H9 (cell line): Measurements from ENCODE around the gene HSP90AA1. TPM values are rescaled to one million over a fixed set of nuclear protein-coding genes. Genes with fewer than 3 reads are reported as not detected.

Experiments
- DNase-seq: peaks from one replicate; pipeline ENCODE4 v3.0.0-alpha.2; 2017
- H2AFZ ChIP-seq: one replicate; pipeline ENCODE4 v1.6.1; 2013; ENCODE audit warnings: mild to moderate bottlenecking, low read length, control low read depth, moderate library complexity
- H2AK5ac ChIP-seq: 2 replicates; pipeline ENCODE4 v1.6.1; 2013; ENCODE audit warnings: low read length, control low read depth, mixed read lengths; ENCODE audit not compliant: insufficient read length
- H2BK120ac ChIP-seq: one replicate; pipeline ENCODE4 v1.6.1; 2013; ENCODE audit warnings: low read depth, mild to moderate bottlenecking, low read length, control low read depth, inconsistent platforms; ENCODE audit not compliant: poor library complexity, severe bottlenecking
- H2BK12ac ChIP-seq: 2 replicates; pipeline ENCODE4 v1.6.1; 2013; ENCODE audit warnings: low read length, control low read depth, mixed read lengths, low read depth; ENCODE audit not compliant: insufficient read length
- H2BK15ac ChIP-seq: 2 replicates; pipeline ENCODE4 v1.6.1; 2013; ENCODE audit warnings: low read depth, low read length, control low read depth
- H2BK20ac ChIP-seq: one replicate; pipeline ENCODE4 v1.6.1; 2013; ENCODE audit warnings: low read depth, mild to moderate bottlenecking, low read length, control low read depth, inconsistent platforms; ENCODE audit not compliant: poor library complexity, severe bottlenecking
- H2BK5ac ChIP-seq: 2 replicates; pipeline ENCODE4 v1.6.1; 2013; ENCODE audit warnings: low read length, control low read depth, mixed read lengths; ENCODE audit not compliant: insufficient read length
- H3K14ac ChIP-seq: 2 replicates; pipeline ENCODE4 v1.6.1; 2013; ENCODE audit warnings: low read length, control low read depth; ENCODE audit not compliant: insufficient read depth
- H3K18ac ChIP-seq: 2 replicates; pipeline ENCODE4 v1.6.1; 2013; ENCODE audit warnings: low read depth, mild to moderate bottlenecking, mixed read lengths, low read length, control low read depth; ENCODE audit not compliant: insufficient read length
- H3K23ac ChIP-seq: 2 replicates; pipeline ENCODE4 v1.6.1; 2013; ENCODE audit warnings: low read length, control low read depth, mixed read lengths, low read depth; ENCODE audit not compliant: insufficient read length
- H3K23me2 ChIP-seq: 2 replicates; pipeline ENCODE4 v1.6.1; 2013; ENCODE audit warnings: low read depth, mild to moderate bottlenecking, mixed read lengths, low read length, control low read depth; ENCODE audit not compliant: insufficient read length, poor library complexity, severe bottlenecking
- H3K27ac ChIP-seq: 2 replicates; pipeline ENCODE4 v1.5.1; 2013; ENCODE audit warnings: low read length, control low read depth, mixed read lengths, low read depth; ENCODE audit not compliant: insufficient read length
- H3K27me3 ChIP-seq: 2 replicates; pipeline ENCODE4 v1.6.1; 2013; ENCODE audit warnings: low read length, control low read depth, inconsistent platforms; ENCODE audit not compliant: insufficient read depth
- H3K4ac ChIP-seq: 2 replicates; pipeline ENCODE4 v1.6.1; 2013; ENCODE audit warnings: low read depth, mild to moderate bottlenecking, control low read depth, inconsistent platforms, low read length, moderate library complexity
- H3K4me1 ChIP-seq: 2 replicates; pipeline ENCODE4 v1.6.1; 2013; ENCODE audit warnings: low read length, control low read depth, inconsistent platforms; ENCODE audit not compliant: insufficient read depth
- H3K4me2 ChIP-seq: 2 replicates; pipeline ENCODE4 v1.6.1; 2013; ENCODE audit warnings: low read length, control low read depth, mixed read lengths; ENCODE audit not compliant: insufficient read length, insufficient read depth
- H3K56ac ChIP-seq: 2 replicates; pipeline ENCODE4 v1.6.1; 2013; ENCODE audit warnings: low read depth, mild to moderate bottlenecking, mixed read lengths, low read length, control low read depth; ENCODE audit not compliant: insufficient read length
- H3K79me1 ChIP-seq: 2 replicates; pipeline ENCODE4 v1.6.1; 2013; ENCODE audit warnings: low read depth, mild to moderate bottlenecking, moderate library complexity, low read length, control low read depth, inconsistent platforms; ENCODE audit not compliant: insufficient read depth, poor library complexity, severe bottlenecking
- H3K79me2 ChIP-seq: 2 replicates; pipeline ENCODE4 v1.6.1; 2013; ENCODE audit warnings: low read length, control low read depth, inconsistent platforms; ENCODE audit not compliant: insufficient read depth
- H3K9ac ChIP-seq: 2 replicates; pipeline ENCODE4 v1.6.1; 2013; ENCODE audit warnings: low read length, control low read depth, mixed read lengths; ENCODE audit not compliant: insufficient read length; ENCODE audit errors: extremely low read depth
- H3K9me3 ChIP-seq: one replicate; pipeline ENCODE4 v1.6.1; 2013; ENCODE audit warnings: low read depth, low read length, inconsistent platforms; ENCODE audit not compliant: control insufficient read depth
- H3T11ph ChIP-seq: one replicate; pipeline ENCODE4 v1.6.1; 2013; ENCODE audit warnings: mild to moderate bottlenecking, low read length, control low read depth, inconsistent platforms
- H4K20me1 ChIP-seq: one replicate; pipeline ENCODE4 v1.6.1; 2013; ENCODE audit not compliant: control insufficient read depth, insufficient read length, insufficient read depth
- H4K5ac ChIP-seq: 2 replicates; pipeline ENCODE4 v1.6.1; 2013; ENCODE audit warnings: low read depth, mild to moderate bottlenecking, mixed read lengths, low read length, control low read depth; ENCODE audit not compliant: insufficient read length
- H4K8ac ChIP-seq: replicated peaks from 2 replicates; pipeline ENCODE4 v1.6.1; 2013; ENCODE audit warnings: low read length, control low read depth, mixed read lengths, low read depth; ENCODE audit not compliant: insufficient read length
- H4K91ac ChIP-seq: 2 replicates; pipeline ENCODE4 v1.6.1; 2013; ENCODE audit warnings: low read depth, mild to moderate bottlenecking, moderate library complexity, mixed read lengths, low read length, control low read depth; ENCODE audit not compliant: insufficient read length
- H3K27ac Mint-ChIP-seq, 3 experiments: 2 replicates in 2 of 3; 3 replicates in 1 of 3; pipeline ENCODE4 v1.8.0; 2020 to 2021; ENCODE audit warnings: mixed read lengths in 3 of 3, mild to moderate bottlenecking in 1 of 3, moderate library complexity in 1 of 3
- H3K27me3 Mint-ChIP-seq: 2 replicates; pipeline ENCODE4 v1.8.0; 2021; ENCODE audit warnings: low read depth, mild to moderate bottlenecking, moderate library complexity, mixed read lengths
- H3K36me3 Mint-ChIP-seq, 3 experiments: 2 replicates in 2 of 3; 3 replicates in 1 of 3; pipeline ENCODE4 v1.8.0; 2020 to 2021; ENCODE audit warnings: low read depth in 3 of 3, mixed read lengths in 3 of 3; ENCODE audit not compliant: insufficient read depth in 1 of 3
- H3K4me1 Mint-ChIP-seq, 2 experiments: 2 replicates each; pipeline ENCODE4 v1.8.0; 2020; ENCODE audit warnings: mixed read lengths in 2 of 2
- H3K4me3 Mint-ChIP-seq, 2 experiments: 2 replicates in 1 of 2; 3 replicates in 1 of 2; pipeline ENCODE4 v1.8.0; 2020 to 2021; ENCODE audit warnings: mild to moderate bottlenecking in 2 of 2, mixed read lengths in 2 of 2, moderate library complexity in 1 of 2
- H3K9me3 Mint-ChIP-seq, 2 experiments: 2 replicates in 1 of 2; 3 replicates in 1 of 2; pipeline ENCODE4 v1.8.0; 2020; ENCODE audit warnings: mild to moderate bottlenecking in 2 of 2, mixed read lengths in 2 of 2, moderate library complexity in 1 of 2
- CTCF ChIP-seq: fragments of 200-600 bp; sonication (generic); conservative IDR thresholded peaks from 3 replicates; pipeline ENCODE4 v1.8.0; 2021; ENCODE audit warnings: antibody characterized with exemption, mild to moderate bottlenecking
- WGBS: extraction: QIAGEN DNeasy Blood & Tissue Kit; methylation state at CpG from one replicate; pipeline ENCODE4 v1.1.7; 2013; ENCODE audit warnings: missing lambda C conversion rate, low lambda C conversion rate, mixed read lengths; ENCODE audit not compliant: insufficient read length; ENCODE audit errors: extremely low coverage; 5-methylcytosine and 5-hydroxymethylcytosine counted together
- total RNA-seq: library from RNA; stranded (reverse); gene quantifications from 2 replicates; pipeline ENCODE4 v1.2.1, GENCODE V29; 2021

Gene HSP90AA1
- total RNA-seq, 1 experiment from 2014 or later = 953 TPM

GRCh38 chr14:102040153-102040552, 46.7 kb downstream of the HSP90AA1 start:
- Histone ChIP-seq H3K23ac (no peak overlapping the region), H3K14ac (no peak overlapping the region), H3K9ac (no peak overlapping the region), H4K5ac (no peak overlapping the region), H4K20me1 (no peaks in the 10 kb centered on the region), H3T11ph (no peak overlapping the region), H3K27me3 (no peaks in the 10 kb centered on the region), H3K4me1 (no peaks in the 10 kb centered on the region), H3K9me3 (no peaks in the 10 kb centered on the region), H3K79me1 (no peaks in the 10 kb centered on the region), H2AFZ (no peak overlapping the region), H2BK20ac (no peak overlapping the region), H3K56ac (no peak overlapping the region), H3K79me2 (no peaks in the 10 kb centered on the region), H4K91ac (no peak overlapping the region), H3K4me2 (no peak overlapping the region), H3K23me2 (no peaks in the 10 kb centered on the region), H3K4ac (no peak overlapping the region), H2BK12ac (no peak overlapping the region), H2BK15ac (no peak overlapping the region), H3K18ac (no peak overlapping the region), H4K8ac (no peak overlapping the region), H3K27ac (no peak overlapping the region), H2AK5ac (no peak overlapping the region), H2BK120ac (no peak overlapping the region), H2BK5ac (no peak overlapping the region)
- H3K9me3 Mint-ChIP-seq = no peaks in the 10 kb centered on the region; a peak in 1 of 5 replicates
- no peaks in the 10 kb centered on the region for H3K27me3 Mint-ChIP-seq
- H3K27ac Mint-ChIP-seq = no peak overlapping the region
- peaks cover 72 to 92% (median 91%) of the 10 kb centered on the region in 3 experiments for H3K36me3 Mint-ChIP-seq
- no peaks in the 10 kb centered on the region for H3K4me1 Mint-ChIP-seq
- no peak overlapping the region for H3K4me3 Mint-ChIP-seq
- no peak for TF ChIP-seq CTCF
- no CpG with 5 or more reads among the region's 13 CpGs for WGBS
- DNase-seq = no peak
